GM18519 (cell line): ENCODE data around the gene TFEB.
"Not testable (repeated sequence)": the region's sequence is repeated elsewhere in the genome, so short reads cannot be mapped to it uniquely, and the experiment has no call there.

Source experiments
- ATAC-seq: cut with Tn5 transposase; IDR thresholded peaks from one replicate; pipeline ENCODE4 v1.9.1; 2021; ENCODE audit warnings: mild to moderate bottlenecking, moderate library complexity; ENCODE audit not compliant: unreplicated experiment, low FRiP score

The TFEB gene

GRCh38 chr6:41766043-41766664 lies 30.7 kb upstream of the TFEB start:
- not testable (repeated sequence) for ATAC-seq

GRCh38 chr6:41763470-41763869 lies 28.1 kb upstream of the TFEB start:
- ATAC-seq, result no peak

- no peak for ATAC-seq
Measured at GRCh38 chr6:41759905-41760579, 24.6 kb upstream of the TFEB start.

GRCh38 chr6:41759106-41759904 lies 23.9 kb upstream of the TFEB start:
- no peak for ATAC-seq

GRCh38 chr6:41758641-41759035 lies 23.2 kb upstream of the TFEB start:
- ATAC-seq, result no peak

GRCh38 chr6:41757931-41758640 lies 22.7 kb upstream of the TFEB start:
- ATAC-seq, result no peak

- ATAC-seq, result no peak
Measured at GRCh38 chr6:41757271-41757670, 21.9 kb upstream of the TFEB start.

- ATAC-seq, result no peak
Measured at GRCh38 chr6:41756354-41756753, 20.9 kb upstream of the TFEB start.

- ATAC-seq, result no peak
Measured at GRCh38 chr6:41755895-41756294, 20.5 kb upstream of the TFEB start.

GRCh38 chr6:41750374-41750773 lies 15.0 kb upstream of the TFEB start:
- ATAC-seq, result no peak

GRCh38 chr6:41748542-41748941 lies 13.1 kb upstream of the TFEB start:
- ATAC-seq, result no peak

GRCh38 chr6:41748102-41748477 lies 12.7 kb upstream of the TFEB start:
- ATAC-seq, result no peak

- ATAC-seq, result no peak
Measured at GRCh38 chr6:41747256-41748101, 12.1 kb upstream of the TFEB start, which contains the start of gene PGC. Gene PGC, minus strand, starts transcription at chr6:41747397. Its CDS starts 63 bp downstream, at chr6:41747334.

GRCh38 chr6:41746107-41746506 lies 10.7 kb upstream of the TFEB start:
- no peak for ATAC-seq

GRCh38 chr6:41744236-41744787 lies 8.9 kb upstream of the TFEB start:
- no peak for ATAC-seq

GRCh38 chr6:41743406-41744235 lies 8.2 kb upstream of the TFEB start:
- no peak for ATAC-seq

- no peak for ATAC-seq
Measured at GRCh38 chr6:41741625-41742490, 6.5 kb upstream of the TFEB start.
